MG63 (cell line): ENCODE data around the gene OR7D2. TPM values are rescaled to one million over a fixed set of nuclear protein-coding genes. Genes with fewer than 3 reads are reported as not detected.
A peak's percentile ranks its signal among the peaks of the same experiment; 100 is the strongest.
"Not testable (repeated sequence)": the region's sequence is repeated elsewhere in the genome, so short reads cannot be mapped to it uniquely, and the experiment has no call there.

ENCODE experiments used
- DNase-seq: peaks from one replicate; pipeline ENCODE4 v3.0.0-alpha.2; 2020
- H3K27me3 ChIP-seq: fragments of 250-450 bp; sonication (Bioruptor Pico); 2 replicates; pipeline ENCODE4 v1.5.1; 2020; ENCODE audit warnings: mild to moderate bottlenecking, moderate library complexity
- H3K36me3 ChIP-seq: fragments of 250-450 bp; sonication (Bioruptor Pico); 2 replicates; pipeline ENCODE4 v1.5.1; 2020; ENCODE audit warnings: mild to moderate bottlenecking, moderate library complexity
- H3K4me3 ChIP-seq: fragments of 250-450 bp; sonication (Bioruptor Pico); 2 replicates; pipeline ENCODE4 v1.5.1; 2020; ENCODE audit warnings: mild to moderate bottlenecking, moderate library complexity
- H3K9me3 ChIP-seq: fragments of 250-450 bp; sonication (Bioruptor Pico); 2 replicates; pipeline ENCODE4 v1.5.1; 2020; ENCODE audit warnings: mild to moderate bottlenecking, moderate library complexity
- total RNA-seq: library from RNA; depleted of rRNA; stranded (reverse); fragments of >200 nt; shearing (Covaris generic); gene quantifications from 2 replicates; pipeline ENCODE4 v1.2.3, GENCODE V29; 2014; ENCODE audit warnings: low replicate concordance; rRNA removed

OR7D2 gene
- total RNA-seq, 1 experiment from 2014 or later, result not detected

DNA sequence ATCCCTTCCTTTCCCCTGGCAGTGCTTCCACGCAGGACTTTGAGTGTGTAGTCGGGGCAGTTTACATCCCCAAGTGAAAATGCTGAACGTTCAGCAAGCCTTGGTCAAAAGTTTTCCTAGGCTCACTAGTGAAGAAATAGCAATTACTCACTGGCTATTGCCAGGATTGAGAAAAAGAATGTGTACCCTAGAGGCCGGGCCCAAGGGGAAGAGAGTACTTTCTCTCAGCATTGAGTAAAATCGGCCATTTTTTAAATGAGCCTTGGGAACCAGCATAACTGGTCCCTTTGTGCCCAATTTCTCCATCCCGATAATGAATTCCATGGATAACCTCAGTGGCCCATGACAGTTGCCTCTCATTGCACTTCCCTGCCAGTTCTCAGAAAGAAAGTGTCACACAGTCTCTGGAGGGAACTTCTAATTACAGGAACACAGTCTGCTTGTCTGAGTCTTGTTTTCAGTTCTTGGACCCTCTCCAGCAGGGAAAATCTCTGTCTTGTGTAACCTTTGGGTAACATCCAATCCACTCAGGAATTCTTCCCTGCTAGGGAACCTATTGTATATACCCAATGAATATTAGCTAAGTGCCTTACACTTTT, 7.3 kb upstream of the OR7D2 start:
- no peak for DNase-seq
- H3K9me3 ChIP-seq, result no peaks in the 10 kb centered on the region; the same call in 1 of the 2 replicates

DNA sequence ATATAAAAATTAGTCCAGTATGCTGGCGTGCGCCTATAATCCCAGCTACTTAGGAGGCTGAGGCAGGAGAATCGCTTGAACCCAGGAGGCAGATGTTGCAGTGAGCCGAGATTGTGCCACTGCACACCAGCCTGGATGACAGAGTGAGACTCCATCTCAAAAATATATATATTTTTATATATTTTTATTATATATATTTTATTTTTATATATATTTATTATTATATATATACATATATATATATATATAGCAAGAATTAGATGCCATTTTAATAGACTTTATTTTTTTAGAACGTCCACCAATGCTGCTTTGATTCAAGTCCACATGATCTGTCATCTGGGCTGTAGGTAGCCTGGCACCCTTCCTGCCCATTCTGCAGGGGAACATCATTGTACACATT, 3.5 kb upstream of the OR7D2 start:
- DNase-seq, result no peak
- no peaks in the 10 kb centered on the region; the same call in 1 of the 2 replicates for H3K9me3 ChIP-seq
- H3K36me3 ChIP-seq, result no peaks in the 10 kb centered on the region
- no peak overlapping the region for H3K4me3 ChIP-seq
- peaks cover 4% of the 10 kb centered on the region for H3K27me3 ChIP-seq

More for the DNA sequence above, 7.3 kb upstream of the OR7D2 start:
- no peak overlapping the region for H3K4me3 ChIP-seq
- no peaks in the 10 kb centered on the region for H3K27me3 ChIP-seq
- no peaks in the 10 kb centered on the region for H3K36me3 ChIP-seq

DNA sequence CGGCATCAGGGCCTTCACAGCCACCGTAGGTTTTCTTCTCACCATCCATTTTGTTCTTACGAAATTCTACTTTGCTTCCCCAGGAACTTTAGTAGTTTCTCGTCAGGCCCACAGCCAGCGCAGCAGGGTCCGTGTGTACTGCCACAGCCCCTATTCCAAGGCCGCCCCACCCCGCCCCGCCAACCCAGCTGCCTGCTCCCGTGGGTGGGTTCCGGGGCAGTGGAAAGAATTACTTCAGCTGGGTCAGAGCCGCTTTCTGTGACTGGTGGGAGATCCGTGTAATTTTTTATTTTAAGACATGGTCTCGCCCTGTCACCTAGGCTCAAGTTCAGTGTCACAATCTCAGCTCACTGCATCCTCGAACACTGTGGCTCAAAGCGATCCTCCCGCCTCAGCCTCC, 4.2 kb downstream of the OR7D2 start:
- Histone ChIP-seq H3K36me3 (no peaks in the 10 kb centered on the region), H3K9me3 (no peaks in the 10 kb centered on the region), H3K4me3 (no peak overlapping the region), H3K27me3 (0 out of 2 replicates have a peak, but pooled peaks cover 2% of the 10 kb centered on the region)
- no peak for DNase-seq

DNA sequence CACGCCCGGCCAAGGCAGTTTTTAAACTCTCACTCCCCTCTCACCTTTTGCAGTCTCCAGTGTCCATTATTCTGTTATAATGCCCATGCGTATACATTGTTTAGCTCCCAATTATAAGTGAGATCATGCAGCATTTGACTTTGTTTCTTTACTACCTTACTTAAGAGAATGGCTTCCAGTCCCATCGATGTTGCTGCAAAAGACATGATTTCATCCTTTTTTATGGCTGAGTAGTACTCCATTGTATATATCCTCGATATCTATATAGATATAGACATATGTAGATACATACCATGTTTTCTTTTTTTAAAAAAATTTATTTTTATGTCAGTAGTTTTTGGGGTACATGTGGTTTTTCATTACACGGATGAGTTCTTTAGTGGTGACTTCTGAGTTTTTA, 8.4 kb downstream of the OR7D2 start:
- Histone ChIP-seq H3K4me3 (no peak overlapping the region), H3K27me3 (no peaks in the 10 kb centered on the region), H3K9me3 (peaks cover 2% of the 10 kb centered on the region; the same call in 1 of the 2 replicates), H3K36me3 (no peaks in the 10 kb centered on the region)
- DNase-seq, result no peak

DNA sequence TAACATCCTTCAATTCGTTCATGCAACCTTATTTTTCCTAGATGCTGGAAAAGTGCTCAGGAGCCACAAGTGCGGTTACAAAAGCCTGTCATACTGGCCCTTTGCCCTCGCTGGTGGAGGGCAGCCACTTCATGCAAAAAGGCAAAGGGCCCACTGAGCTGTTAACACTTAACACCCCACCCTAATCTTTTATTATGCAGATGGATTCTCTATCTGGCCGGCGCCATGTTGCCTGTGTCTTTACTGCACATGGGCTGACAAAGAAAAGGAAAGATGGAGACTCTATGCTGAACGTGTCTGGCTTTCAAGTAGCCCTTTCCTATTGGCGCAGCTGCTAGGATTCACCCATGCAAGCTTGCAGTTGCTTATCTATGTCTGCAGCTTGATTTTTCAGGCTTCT, 10.8 kb downstream of the OR7D2 start:
- Histone ChIP-seq H3K9me3 (peaks cover 2% of the 10 kb centered on the region; the same call in 1 of the 2 replicates), H3K4me3 (no peak overlapping the region), H3K36me3 (no peaks in the 10 kb centered on the region), H3K27me3 (no peaks in the 10 kb centered on the region)
- DNase-seq, result no peak

DNA sequence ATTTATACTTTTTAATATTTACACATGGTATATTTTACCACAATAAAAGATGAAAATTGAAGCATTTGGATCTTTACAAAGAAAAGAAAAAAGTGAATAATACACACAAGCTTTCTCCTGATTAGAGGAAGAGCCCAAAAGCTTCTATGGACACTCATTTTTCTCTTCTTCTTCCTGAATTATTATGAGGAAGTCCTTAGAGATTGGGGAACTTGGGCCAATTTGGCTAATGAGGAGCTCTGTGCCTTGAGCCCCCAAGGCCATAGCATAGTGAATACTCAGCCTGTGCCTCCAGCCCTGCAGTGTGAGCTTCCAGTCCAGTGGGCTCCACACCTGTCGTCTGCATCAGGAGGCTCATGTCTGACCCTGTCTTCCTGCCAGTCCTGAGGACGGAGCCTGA, 19.3 kb downstream of the OR7D2 start:
- H3K4me3 ChIP-seq, H3K9me3 ChIP-seq, H3K36me3 ChIP-seq, DNase-seq, H3K27me3 ChIP-seq: not testable (repeated sequence)

DNA sequence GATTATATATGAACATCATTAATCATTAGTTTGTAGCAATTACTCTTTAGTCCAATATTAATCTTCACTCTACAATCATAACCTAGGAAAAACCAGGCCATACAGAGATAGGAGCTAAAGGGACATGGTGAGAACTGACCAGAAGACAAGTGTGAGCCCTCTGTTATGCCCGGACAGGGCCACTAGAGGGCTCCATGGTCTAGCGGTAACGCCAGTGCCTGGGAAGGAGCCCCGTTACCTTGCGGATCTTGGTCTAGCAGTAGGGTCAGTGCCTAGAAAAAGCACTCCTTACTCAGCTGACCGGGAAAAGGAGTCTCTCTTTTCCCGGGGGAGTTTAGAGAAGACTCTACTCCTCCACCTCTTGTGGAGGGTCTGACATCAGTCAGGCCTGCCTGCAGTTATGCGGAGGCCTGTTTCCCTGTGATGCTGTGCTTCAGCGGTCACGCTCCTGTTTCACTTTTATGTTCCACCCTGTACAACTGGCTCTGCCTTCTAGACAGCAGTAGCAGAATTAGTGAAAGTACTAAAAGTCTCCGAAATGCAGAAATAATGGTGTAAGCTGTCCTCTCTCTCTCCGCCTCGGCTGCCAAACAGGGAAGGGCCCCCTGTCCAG, 26.8 kb downstream of the OR7D2 start:
- peak overlapping the region; percentile 17 for H3K4me3 ChIP-seq

DNA sequence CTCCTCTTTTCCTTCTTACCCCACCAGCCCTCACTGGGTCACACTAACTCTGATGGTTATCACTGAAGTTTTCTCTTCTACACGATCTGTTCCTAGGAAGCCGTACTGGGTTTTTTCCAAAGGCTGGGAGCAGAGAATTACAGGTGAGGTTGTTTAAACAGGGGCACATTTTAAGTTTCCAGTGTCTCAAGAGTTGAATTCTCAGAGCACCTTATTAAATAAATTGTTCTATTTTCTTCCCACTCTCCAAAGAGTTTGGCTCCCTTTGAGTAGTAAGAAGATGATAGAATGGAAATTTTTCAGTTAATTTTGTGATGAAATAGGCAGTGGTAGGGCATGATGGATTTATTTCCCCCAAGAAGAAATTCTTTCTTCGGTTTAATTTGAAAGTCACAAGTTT, 40.7 kb downstream of the OR7D2 start, which contains the start of gene OR7D4:
Gene OR7D4 (minus strand): TSS at position 101 of the 400 bp plus-strand sequence. CDS start 4,752 bp downstream, outside the sequence.
- H3K9me3 ChIP-seq, result no peaks in the 10 kb centered on the region; the same call in 1 of the 2 replicates
- H3K36me3 ChIP-seq, result no peaks in the 10 kb centered on the region
- H3K4me3 ChIP-seq, result no peak within 1 kb of the TSS
- no peaks in the 10 kb centered on the region for H3K27me3 ChIP-seq
- no peak for DNase-seq

More for the DNA sequence above, 26.8 kb downstream of the OR7D2 start:
- Histone ChIP-seq H3K9me3 (no peaks in the 10 kb centered on the region; the same call in 1 of the 2 replicates), H3K27me3 (peaks cover 3% of the 10 kb centered on the region; the same call in 1 of the 2 replicates), H3K36me3 (no peaks in the 10 kb centered on the region)
- peak; percentile 76 for DNase-seq

Other genes with a start within 250 kb of the OR7D2 start
- not detected in 2 replicates for gene MUC16, start 168.6 kb upstream of the OR7D2 start, total RNA-seq
- gene OR1M1, start 91.9 kb upstream of the OR7D2 start, total RNA-seq, result not detected in 2 replicates
- gene OR7G2, start 71.5 kb upstream of the OR7D2 start, total RNA-seq, result not detected in 2 replicates
- not detected in 2 replicates for gene OR7G1, start 63.2 kb upstream of the OR7D2 start, total RNA-seq
- gene OR7G3, start 52.0 kb upstream of the OR7D2 start, total RNA-seq, result not detected in 2 replicates
- gene ZNF317, start 38.6 kb upstream of the OR7D2 start, total RNA-seq, result 19.9 and 24.5 TPM in 2 replicates
- not detected in 2 replicates for gene OR7D4, start 40.6 kb downstream of the OR7D2 start, total RNA-seq
- gene OR7E24, start 72.0 kb downstream of the OR7D2 start, total RNA-seq, result not detected in 2 replicates
- gene ZNF699, start 130.9 kb downstream of the OR7D2 start, total RNA-seq, result 4.3 and 4.4 TPM in 2 replicates
- gene ZNF559, start 145.2 kb downstream of the OR7D2 start, total RNA-seq, result 17.7 and 20.0 TPM in 2 replicates
- 2.2 and 4.4 TPM in 2 replicates for gene ZNF177, start 184.0 kb downstream of the OR7D2 start, total RNA-seq